Mucosa of descending colon (tissue), 3 donors: ENCODE data around the gene SNCB. TPM values are rescaled to one million over a fixed set of nuclear protein-coding genes. Genes with fewer than 3 reads are reported as not detected.

ENCODE experiments used
- ATAC-seq: fragments of 200-7000 bp; cut with Tn5 transposase; one replicate; pipeline ENCODE4 v1.9.1; 2020; ENCODE audit warnings: mild to moderate bottlenecking, moderate library complexity
- DNase-seq, 3 donors: peaks; one replicate each; pipeline ENCODE4 v3.0.0-alpha.2; 2020
- H3K36me3 ChIP-seq: fragments of 200-600 bp; one replicate; pipeline ENCODE4 v1.8.0; 2021; ENCODE audit warnings: low read depth, mild to moderate bottlenecking
- H3K4me1 ChIP-seq: fragments of 200-600 bp; one replicate; pipeline ENCODE4 v1.8.0; 2021; ENCODE audit warnings: low read depth, mild to moderate bottlenecking
- H3K4me3 ChIP-seq: fragments of 200-600 bp; one replicate; pipeline ENCODE4 v1.8.0; 2021; ENCODE audit warnings: mild to moderate bottlenecking
- H3K9me3 ChIP-seq: fragments of 200-600 bp; one replicate; pipeline ENCODE4 v1.8.0; 2021; ENCODE audit warnings: mild to moderate bottlenecking
- CTCF ChIP-seq: fragments of 200-600 bp; IDR thresholded peaks from one replicate; pipeline ENCODE4 v1.8.0; 2022; ENCODE audit warnings: antibody characterized with exemption, mild to moderate bottlenecking
- intact Hi-C, 2 donors: fragments of 100-400 bp; cut with DNase I in 1 of 2; cut with micrococcal nuclease in 1 of 2; formaldehyde crosslinking; loops; one replicate each; pipeline versions ENCODE4 v1.11.0 to v1.11.1; 2022; cut with DNase I, micrococcal nuclease
- total RNA-seq, 3 donors: library from RNA; stranded (reverse); fragmentation: NEBNext Ultra II Directional in 2 of 3; extraction: Animal tissue kit (Norgen Biotek cat#: 25700) in 2 of 3; gene quantifications; one replicate each; pipeline versions ENCODE4 v1.2.1 to v1.2.4, GENCODE V29; 2021 to 2023
- donor health status: DM: no; HTN: no; CAD: no; lungs with moderate emphysema.
- donor health status: DM: no; HTN: no; CAD: no.
- donor health status: DM: no; HTN: yes; CAD: no.

SNCB gene
- total RNA-seq, 3 donors from 2014 or later = 0.89 TPM; not detected in 2

- Histone ChIP-seq H3K9me3 (no peaks in the 10 kb centered on the region), H3K4me1 (peaks cover 13% of the 10 kb centered on the region), H3K36me3 (no peaks in the 10 kb centered on the region), H3K4me3 (no peak overlapping the region)
- intact Hi-C loops = no loop called here
- no peak for ATAC-seq
- peak in 1 of 3 donors; percentile 24 for DNase-seq
- no peak for TF ChIP-seq CTCF
Measured at GRCh38 chr5:176644878-176645670, 14.7 kb upstream of the SNCB start.

- no peaks in the 10 kb centered on the region for H3K36me3 ChIP-seq
- H3K4me1 ChIP-seq = peaks cover 13% of the 10 kb centered on the region
- no peak overlapping the region for H3K4me3 ChIP-seq
- intact Hi-C loops = no loop called here
- TF ChIP-seq CTCF = no peak
- H3K9me3 ChIP-seq = no peaks in the 10 kb centered on the region
- ATAC-seq (no peak), DNase-seq (no peak)
Measured at GRCh38 chr5:176644294-176644693, 14.0 kb upstream of the SNCB start.

GRCh38 chr5:176643491-176644219 is 13.3 kb upstream of the SNCB start:
- H3K4me3 ChIP-seq = no peak overlapping the region
- no peaks in the 10 kb centered on the region for H3K36me3 ChIP-seq
- TF ChIP-seq CTCF = no peak
- H3K9me3 ChIP-seq = no peaks in the 10 kb centered on the region
- no peak for DNase-seq
- intact Hi-C loops = no loop called here
- no peak for ATAC-seq
- H3K4me1 ChIP-seq = peaks cover 12% of the 10 kb centered on the region

- intact Hi-C loops = no loop called here
- no peak for DNase-seq
- Histone ChIP-seq H3K4me1 (peaks cover 4% of the 10 kb centered on the region), H3K9me3 (no peaks in the 10 kb centered on the region), H3K36me3 (no peaks in the 10 kb centered on the region), H3K4me3 (no peak overlapping the region)
- no peak for ATAC-seq
- TF ChIP-seq CTCF = no peak
Measured at GRCh38 chr5:176642675-176643490, 12.5 kb upstream of the SNCB start.

- ATAC-seq (no peak), DNase-seq (no peak)
- no peak for TF ChIP-seq CTCF
- intact Hi-C loops = no loop called here
- no peaks in the 10 kb centered on the region for H3K36me3 ChIP-seq
- no peaks in the 10 kb centered on the region for H3K9me3 ChIP-seq
- H3K4me1 ChIP-seq = no peaks in the 10 kb centered on the region
- no peak overlapping the region for H3K4me3 ChIP-seq
Measured at GRCh38 chr5:176640616-176641015, 10.3 kb upstream of the SNCB start.
